WTC11 (cell line): ENCODE measurements around the gene SEMA4D.
"Not testable (repeated sequence)": the region's sequence is repeated elsewhere in the genome, so short reads cannot be mapped to it uniquely, and the experiment has no call there.

Source experiments
- ATF6 ChIP-seq: sonication (generic); formaldehyde crosslinking; IDR thresholded peaks from 2 replicates; pipeline ENCODE4 v1.8.1; 2023; ENCODE audit warnings: mild to moderate bottlenecking, missing genetic modification reagents
- IRF2 ChIP-seq: sonication (generic); formaldehyde crosslinking; IDR thresholded peaks from 2 replicates; pipeline ENCODE4 v1.8.0; 2022; ENCODE audit warnings: low read depth, missing genetic modification reagents, borderline replicate concordance
- NFYB ChIP-seq: sonication (generic); formaldehyde crosslinking; conservative IDR thresholded peaks from 2 replicates; pipeline ENCODE4 v1.8.0; 2022; ENCODE audit warnings: low read depth, missing genetic modification reagents
- SP1 ChIP-seq: sonication (generic); formaldehyde crosslinking; conservative IDR thresholded peaks from 2 replicates; pipeline ENCODE4 v1.8.1; 2022; ENCODE audit warnings: missing genetic modification reagents
- TF ChIP-seq, protein P1 (sequence below): fragments of 200-600 bp; IDR thresholded peaks from 2 replicates; pipeline ENCODE4 v1.8.0; 2022; ENCODE audit warnings: antibody characterized with exemption
- TF ChIP-seq, protein P2 (sequence below): sonication (generic); formaldehyde crosslinking; IDR thresholded peaks from 2 replicates; pipeline ENCODE4 v1.8.1; 2022; ENCODE audit warnings: mild to moderate bottlenecking, missing genetic modification reagents, moderate library complexity, borderline replicate concordance

DNA sequence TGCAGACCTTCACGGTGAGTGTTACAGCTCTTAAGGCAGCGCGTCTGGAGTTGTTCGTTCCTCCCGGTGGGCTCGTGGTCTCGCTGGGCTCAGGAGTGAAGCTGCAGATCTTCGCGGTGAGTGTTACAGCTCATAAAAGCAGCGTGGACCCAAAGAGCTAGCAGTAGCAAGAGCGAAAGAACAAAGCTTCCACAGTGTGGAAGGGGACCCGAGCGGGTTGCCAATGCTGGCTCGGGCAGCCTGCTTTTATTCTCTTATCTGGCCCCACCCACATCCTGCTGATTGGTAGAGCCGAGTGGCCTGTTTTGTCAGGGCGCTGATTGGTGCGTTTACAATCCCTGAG lies 18.3 kb downstream of the SEMA4D start:
- TF ChIP-seq, protein P1, sequence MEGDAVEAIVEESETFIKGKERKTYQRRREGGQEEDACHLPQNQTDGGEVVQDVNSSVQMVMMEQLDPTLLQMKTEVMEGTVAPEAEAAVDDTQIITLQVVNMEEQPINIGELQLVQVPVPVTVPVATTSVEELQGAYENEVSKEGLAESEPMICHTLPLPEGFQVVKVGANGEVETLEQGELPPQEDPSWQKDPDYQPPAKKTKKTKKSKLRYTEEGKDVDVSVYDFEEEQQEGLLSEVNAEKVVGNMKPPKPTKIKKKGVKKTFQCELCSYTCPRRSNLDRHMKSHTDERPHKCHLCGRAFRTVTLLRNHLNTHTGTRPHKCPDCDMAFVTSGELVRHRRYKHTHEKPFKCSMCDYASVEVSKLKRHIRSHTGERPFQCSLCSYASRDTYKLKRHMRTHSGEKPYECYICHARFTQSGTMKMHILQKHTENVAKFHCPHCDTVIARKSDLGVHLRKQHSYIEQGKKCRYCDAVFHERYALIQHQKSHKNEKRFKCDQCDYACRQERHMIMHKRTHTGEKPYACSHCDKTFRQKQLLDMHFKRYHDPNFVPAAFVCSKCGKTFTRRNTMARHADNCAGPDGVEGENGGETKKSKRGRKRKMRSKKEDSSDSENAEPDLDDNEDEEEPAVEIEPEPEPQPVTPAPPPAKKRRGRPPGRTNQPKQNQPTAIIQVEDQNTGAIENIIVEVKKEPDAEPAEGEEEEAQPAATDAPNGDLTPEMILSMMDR = not testable (repeated sequence)
- TF ChIP-seq ATF6, IRF2, SP1, NFYB (CRISPR knock-in tag): not testable (repeated sequence)
- TF ChIP-seq, protein P2, sequence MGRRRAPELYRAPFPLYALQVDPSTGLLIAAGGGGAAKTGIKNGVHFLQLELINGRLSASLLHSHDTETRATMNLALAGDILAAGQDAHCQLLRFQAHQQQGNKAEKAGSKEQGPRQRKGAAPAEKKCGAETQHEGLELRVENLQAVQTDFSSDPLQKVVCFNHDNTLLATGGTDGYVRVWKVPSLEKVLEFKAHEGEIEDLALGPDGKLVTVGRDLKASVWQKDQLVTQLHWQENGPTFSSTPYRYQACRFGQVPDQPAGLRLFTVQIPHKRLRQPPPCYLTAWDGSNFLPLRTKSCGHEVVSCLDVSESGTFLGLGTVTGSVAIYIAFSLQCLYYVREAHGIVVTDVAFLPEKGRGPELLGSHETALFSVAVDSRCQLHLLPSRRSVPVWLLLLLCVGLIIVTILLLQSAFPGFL (CRISPR knock-in tag) = not testable (repeated sequence)
